GM23338 (cell line): ENCODE results near the gene ABCC12. TPM values are rescaled to one million over a fixed set of nuclear protein-coding genes. Genes with fewer than 3 reads are reported as not detected.

Experiments used
- ATAC-seq: fragments of 200-7000 bp; cut with Tn5 transposase; 3 replicates; pipeline ENCODE4 v1.9.1; 2020
- DNase-seq: peaks from one replicate; pipeline ENCODE4 v3.0.0-alpha.2; 2015; ENCODE audit warnings: low spot score
- H2AFZ ChIP-seq: fragments of 200-600 bp; sonication (generic); 2 replicates; pipeline ENCODE4 v1.8.0; 2016; ENCODE audit warnings: antibody characterized with exemption, mild to moderate bottlenecking, moderate library complexity
- H3F3A ChIP-seq: fragments of 200-600 bp; sonication (generic); replicated peaks from 2 replicates; pipeline ENCODE4 v1.8.0; 2017; ENCODE audit warnings: antibody characterized with exemption, mixed run types, low read depth
- H3K27ac ChIP-seq: fragments of 200-600 bp; sonication (generic); 2 replicates; pipeline ENCODE4 v1.6.1; 2016; ENCODE audit warnings: low read depth
- H3K27me3 ChIP-seq: fragments of 200-600 bp; sonication (generic); 2 replicates; pipeline ENCODE4 v1.8.0; 2016; ENCODE audit warnings: mild to moderate bottlenecking, mixed run types, moderate library complexity; ENCODE audit not compliant: insufficient read depth
- H3K36me3 ChIP-seq: fragments of 200-600 bp; sonication (generic); 2 replicates; pipeline ENCODE4 v1.8.0; 2016; ENCODE audit warnings: mild to moderate bottlenecking; ENCODE audit not compliant: insufficient read depth
- H3K4me1 ChIP-seq: fragments of 200-600 bp; sonication (generic); 2 replicates; pipeline ENCODE4 v1.8.0; 2016; ENCODE audit warnings: mild to moderate bottlenecking, moderate library complexity; ENCODE audit not compliant: insufficient read depth
- H3K4me2 ChIP-seq: fragments of 200-600 bp; sonication (generic); 2 replicates; pipeline ENCODE4 v1.7.1; 2017; ENCODE audit warnings: mixed run types
- H3K4me3 ChIP-seq: fragments of 200-600 bp; sonication (generic); 2 replicates; pipeline ENCODE4 v1.6.1; 2016; ENCODE audit warnings: mixed run types
- H3K79me2 ChIP-seq: fragments of 200-600 bp; sonication (generic); replicated peaks from 2 replicates; pipeline ENCODE4 v1.8.0; 2017; ENCODE audit warnings: mild to moderate bottlenecking; ENCODE audit not compliant: insufficient read depth
- H3K9me2 ChIP-seq: fragments of 200-600 bp; sonication (generic); 2 replicates; pipeline ENCODE4 v1.8.0; 2017; ENCODE audit not compliant: insufficient read depth
- H4K20me1 ChIP-seq: fragments of 200-600 bp; sonication (generic); replicated peaks from 2 replicates; pipeline ENCODE4 v1.8.0; 2017; ENCODE audit warnings: mild to moderate bottlenecking; ENCODE audit not compliant: insufficient read depth
- H3K27ac Mint-ChIP-seq: 2 replicates; pipeline ENCODE4 v1.8.0; 2020; ENCODE audit warnings: inconsistent platforms, mild to moderate bottlenecking, moderate library complexity, mixed read lengths
- H3K27me3 Mint-ChIP-seq: 3 replicates; pipeline ENCODE4 v1.8.0; 2022; ENCODE audit warnings: low read depth, mild to moderate bottlenecking, moderate library complexity, mixed read lengths, inconsistent platforms; ENCODE audit not compliant: insufficient read depth, poor library complexity
- H3K36me3 Mint-ChIP-seq: 3 replicates; pipeline ENCODE4 v1.8.0; 2021; ENCODE audit warnings: low read depth, mild to moderate bottlenecking, inconsistent platforms, moderate library complexity, mixed read lengths
- H3K4me1 Mint-ChIP-seq: 3 replicates; pipeline ENCODE4 v1.8.0; 2020; ENCODE audit warnings: mild to moderate bottlenecking, inconsistent platforms, mixed read lengths
- H3K4me3 Mint-ChIP-seq: 3 replicates; pipeline ENCODE4 v1.8.0; 2021; ENCODE audit warnings: moderate library complexity, mild to moderate bottlenecking, inconsistent platforms, mixed read lengths
- H3K9me3 Mint-ChIP-seq: 3 replicates; pipeline ENCODE4 v1.8.0; 2020; ENCODE audit warnings: moderate library complexity, mild to moderate bottlenecking, inconsistent platforms, mixed read lengths
- ETS1 ChIP-seq: IDR thresholded peaks from 2 replicates; pipeline ENCODE4 v1.6.1; 2016; ENCODE audit warnings: antibody characterized with exemption
- EZH2 ChIP-seq: fragments of 200-600 bp; sonication (generic); IDR thresholded peaks from one replicate; pipeline ENCODE4 v1.8.0; 2017; ENCODE audit warnings: antibody characterized with exemption, mild to moderate bottlenecking, low read depth; ENCODE audit not compliant: unreplicated experiment
- EZH2phosphoT487 ChIP-seq: fragments of 200-600 bp; sonication (generic); IDR thresholded peaks from one replicate; pipeline ENCODE4 v1.8.1; 2018; ENCODE audit warnings: antibody characterized with exemption; ENCODE audit not compliant: unreplicated experiment
- JUNB ChIP-seq: IDR thresholded peaks from one replicate; pipeline ENCODE4 v1.6.1; 2016; ENCODE audit warnings: antibody characterized with exemption; ENCODE audit not compliant: unreplicated experiment
- NANOG ChIP-seq: IDR thresholded peaks from 2 replicates; pipeline ENCODE4 v1.6.1; 2016; ENCODE audit warnings: antibody characterized with exemption, borderline replicate concordance
- POLR2AphosphoS5 ChIP-seq: IDR thresholded peaks from 2 replicates; pipeline ENCODE4 v1.6.1; 2016; ENCODE audit warnings: antibody characterized with exemption, low read depth
- REST ChIP-seq: IDR thresholded peaks from one replicate; pipeline ENCODE4 v1.6.1; 2018; ENCODE audit warnings: antibody characterized with exemption; ENCODE audit not compliant: unreplicated experiment
- ZNF114 ChIP-seq: fragments of 250-450 bp; sonication (Bioruptor Pico); IDR thresholded peaks from 2 replicates; pipeline ENCODE4 v1.5.0; 2020; ENCODE audit warnings: mild to moderate bottlenecking, moderate library complexity
- ZNF331 ChIP-seq: fragments of 250-450 bp; sonication (Bioruptor Pico); IDR thresholded peaks from 2 replicates; pipeline ENCODE4 v1.5.0; 2020; ENCODE audit warnings: low read depth, mild to moderate bottlenecking, moderate library complexity
- polyA plus RNA-seq: library from polyadenylated mRNA; unstranded; fragments of >200 nt; fragmentation: Nextera tagmentation; extraction: Ambion mirVana; gene quantifications from 2 replicates; pipeline ENCODE4 v1.2.1, GENCODE V29; 2016
- total RNA-seq: library from RNA; depleted of rRNA; stranded (reverse); fragments of >200 nt; shearing (Covaris generic); gene quantifications from 2 replicates; pipeline ENCODE4 v1.2.3, GENCODE V29; 2014

The ABCC12 gene
- total and polyA plus RNA-seq, 2 experiments from 2014 or later, result not detected

GRCh38 chr16:48188449-48189102 lies 32.8 kb upstream of the ABCC12 start:
- Histone ChIP-seq H3K79me2 (no peaks in the 10 kb centered on the region), H3K27me3 (no peaks in the 10 kb centered on the region), H4K20me1 (no peaks in the 10 kb centered on the region), H3K36me3 (no peaks in the 10 kb centered on the region), H3K9me2 (no peaks in the 10 kb centered on the region; the same call in 1 of the 2 replicates), H3K4me1 (no peaks in the 10 kb centered on the region), H2AFZ (no peak overlapping the region), H3K4me3 (no peak overlapping the region), H3K27ac (no peak overlapping the region), H3F3A (no peaks in the 10 kb centered on the region), H3K4me2 (no peak overlapping the region)
- Mint-ChIP-seq H3K9me3 (peaks cover 3% of the 10 kb centered on the region; the same call in 1 of the 3 replicates), H3K27ac (no peak overlapping the region), H3K36me3 (no peaks in the 10 kb centered on the region), H3K4me3 (no peak overlapping the region), H3K27me3 (peaks cover 2% of the 10 kb centered on the region), H3K4me1 (peaks cover 3% of the 10 kb centered on the region; the same call in 1 of the 3 replicates)
- DNase-seq (no peak), ATAC-seq (no peak)
- TF ChIP-seq EZH2 (no peak), JUNB (no peak), NANOG (no peak), POLR2AphosphoS5 (no peak), ETS1 (no peak), ZNF331 (CRISPR knock-in tag) (no peak), ZNF114 (CRISPR knock-in tag) (no peak), EZH2phosphoT487 (no peak)

GRCh38 chr16:48187779-48188178 lies 32.0 kb upstream of the ABCC12 start:
- H3K9me2 ChIP-seq, result no peaks in the 10 kb centered on the region; the same call in 1 of the 2 replicates
- H3K27me3 ChIP-seq, result no peaks in the 10 kb centered on the region
- H3K4me3 Mint-ChIP-seq, result no peak overlapping the region
- no peak for TF ChIP-seq REST
- no peaks in the 10 kb centered on the region for H3K79me2 ChIP-seq
- H3K4me1 ChIP-seq, result no peaks in the 10 kb centered on the region
- ATAC-seq, result no peak
- H3K27ac Mint-ChIP-seq, result no peak overlapping the region
- DNase-seq, result no peak
- no peaks in the 10 kb centered on the region for H4K20me1 ChIP-seq
- H3K27ac ChIP-seq, result no peak overlapping the region
- no peaks in the 10 kb centered on the region for H3K36me3 Mint-ChIP-seq
- H3K36me3 ChIP-seq, result no peaks in the 10 kb centered on the region
- H2AFZ ChIP-seq, result no peak overlapping the region
- no peaks in the 10 kb centered on the region for H3F3A ChIP-seq
- H3K4me3 ChIP-seq, result no peak overlapping the region
- peaks cover 2% of the 10 kb centered on the region for H3K27me3 Mint-ChIP-seq
- peaks cover 3% of the 10 kb centered on the region; the same call in 1 of the 3 replicates for H3K4me1 Mint-ChIP-seq
- no peak overlapping the region for H3K4me2 ChIP-seq
- peaks cover 3% of the 10 kb centered on the region; the same call in 1 of the 3 replicates for H3K9me3 Mint-ChIP-seq
